Caki2 (cell line): ENCODE results near the gene MAP3K5. TPM values are rescaled to one million over a fixed set of nuclear protein-coding genes. Genes with fewer than 3 reads are reported as not detected.
"Not testable (repeated sequence)": the region's sequence is repeated elsewhere in the genome, so short reads cannot be mapped to it uniquely, and the experiment has no call there.

Experiments used
- DNase-seq: peaks from one replicate; pipeline ENCODE4 v3.0.0-alpha.2; 2015; ENCODE audit warnings: low read depth
- in situ Hi-C: cut with HindIII; loops from 2 replicates; pipeline ENCODE4 v1.10.0; 2016; ENCODE audit warnings: low sequenced_read_pairs, low pct_unique_long_range_greater_than_20kb, mixed read lengths
- total RNA-seq: library from RNA; depleted of rRNA; stranded (reverse); fragments of >200 nt; shearing (Covaris generic); gene quantifications from 2 replicates; pipeline ENCODE4 v1.2.3, GENCODE V29; 2014; ENCODE audit warnings: low replicate concordance

Gene MAP3K5
- total RNA-seq, 1 experiment from 2014 or later: 7.0 TPM

- no peak for DNase-seq
- in situ Hi-C loops: no loop called here
Measured at GRCh38 chr6:136761227-136761922, 30.9 kb downstream of the MAP3K5 start.

- in situ Hi-C loops, DNase-seq: not testable (repeated sequence)
Measured at GRCh38 chr6:136760781-136761180, 31.5 kb downstream of the MAP3K5 start.

- in situ Hi-C loops: no loop called here
- DNase-seq: no peak
Measured at GRCh38 chr6:136757150-136757549, 35.1 kb downstream of the MAP3K5 start.

- in situ Hi-C loops: no loop called here
- no peak for DNase-seq
Measured at GRCh38 chr6:136754820-136755219, 37.5 kb downstream of the MAP3K5 start.

- DNase-seq: no peak
- in situ Hi-C loops: no loop called here
Measured at GRCh38 chr6:136753624-136754023, 38.7 kb downstream of the MAP3K5 start.

GRCh38 chr6:136752554-136752953 is 39.7 kb downstream of the MAP3K5 start:
- in situ Hi-C loops: no loop called here
- no peak for DNase-seq

- no peak for DNase-seq
- in situ Hi-C loops: no loop called here
Measured at GRCh38 chr6:136751991-136752390, 40.3 kb downstream of the MAP3K5 start.

GRCh38 chr6:136751522-136751956 is 40.7 kb downstream of the MAP3K5 start:
- in situ Hi-C loops: no loop called here
- DNase-seq: no peak

- in situ Hi-C loops: no loop called here
- DNase-seq: no peak
Measured at GRCh38 chr6:136750696-136751521, 41.4 kb downstream of the MAP3K5 start.

- in situ Hi-C loops: no loop called here
- DNase-seq: no peak
Measured at GRCh38 chr6:136749359-136749997, 42.8 kb downstream of the MAP3K5 start.

- no peak for DNase-seq
Measured at GRCh38 chr6:136747507-136747906, 44.8 kb downstream of the MAP3K5 start.

GRCh38 chr6:136745300-136745699 is 47.0 kb downstream of the MAP3K5 start:
- DNase-seq: no peak
- in situ Hi-C loops: no loop called here

More at GRCh38 chr6:136747507-136747906, 44.8 kb downstream of the MAP3K5 start:
- in situ Hi-C loops: no loop called here

- no peak for DNase-seq
- in situ Hi-C loops: no loop called here
Measured at GRCh38 chr6:136744889-136745288, 47.4 kb downstream of the MAP3K5 start.

GRCh38 chr6:136742125-136742524 is 50.2 kb downstream of the MAP3K5 start:
- no peak for DNase-seq
- in situ Hi-C loops: no loop called here

GRCh38 chr6:136740050-136740974 is 52.0 kb downstream of the MAP3K5 start:
- no peak for DNase-seq
- in situ Hi-C loops: no loop called here

- no peak for DNase-seq
- in situ Hi-C loops: no loop called here
Measured at GRCh38 chr6:136739501-136739900, 52.8 kb downstream of the MAP3K5 start.

- no peak for DNase-seq
- in situ Hi-C loops: no loop called here
Measured at GRCh38 chr6:136739071-136739470, 53.2 kb downstream of the MAP3K5 start.

GRCh38 chr6:136738692-136739057 is 53.6 kb downstream of the MAP3K5 start:
- in situ Hi-C loops: no loop called here
- DNase-seq: no peak
